SK-N-SH treated with all-trans-retinoic acid at 6 μM for 48 hours (cell line): ENCODE data around the gene ST3GAL3.

Experiments used
- ATAC-seq: fragments of 200-7000 bp; cut with Tn5 transposase; 3 replicates; pipeline ENCODE4 v1.9.1; 2020; ENCODE audit warnings: mild to moderate bottlenecking, moderate library complexity
- ARNTL ChIP-seq: fragments of 450-650 bp; formaldehyde crosslinking; IDR thresholded peaks from 2 replicates; pipeline ENCODE4 v1.5.0; 2020; ENCODE audit warnings: low read depth, mild to moderate bottlenecking, moderate library complexity, borderline replicate concordance
- BACH2 ChIP-seq: fragments of 250-450 bp; sonication (Bioruptor Pico); IDR thresholded peaks from 2 replicates; pipeline ENCODE4 v1.9.0; 2021; ENCODE audit warnings: mild to moderate bottlenecking, borderline replicate concordance
- ESRRG ChIP-seq: fragments of 250-450 bp; sonication (Bioruptor Pico); IDR thresholded peaks from 2 replicates; pipeline ENCODE4 v1.6.1; 2021; ENCODE audit warnings: mild to moderate bottlenecking
- ISL1 ChIP-seq: fragments of 250-450 bp; sonication (Bioruptor Pico); IDR thresholded peaks from 2 replicates; pipeline ENCODE4 v2.1.2; 2022; ENCODE audit warnings: mild to moderate bottlenecking, moderate library complexity
- OSR1 ChIP-seq: fragments of 250-450 bp; sonication (Bioruptor Pico); IDR thresholded peaks from 2 replicates; pipeline ENCODE4 v1.8.0; 2022; ENCODE audit warnings: moderate library complexity, mild to moderate bottlenecking, inconsistent platforms
- SNAI2 ChIP-seq: fragments of 250-450 bp; sonication (Bioruptor Pico); IDR thresholded peaks from 2 replicates; pipeline ENCODE4 v1.5.0; 2020; ENCODE audit warnings: mild to moderate bottlenecking, moderate library complexity
- ZC3H10 ChIP-seq: fragments of 250-450 bp; sonication (Bioruptor Pico); IDR thresholded peaks from 2 replicates; pipeline ENCODE4 v1.5.1; 2021; ENCODE audit warnings: mild to moderate bottlenecking, moderate library complexity
- ZFP3 ChIP-seq: fragments of 250-450 bp; sonication (Bioruptor Pico); IDR thresholded peaks from 2 replicates; pipeline ENCODE4 v1.5.0; 2020; ENCODE audit warnings: mild to moderate bottlenecking, moderate library complexity
- ZFP30 ChIP-seq: fragments of 450-650 bp; formaldehyde crosslinking; IDR thresholded peaks from 2 replicates; pipeline ENCODE4 v1.5.0; 2022; ENCODE audit warnings: mild to moderate bottlenecking, moderate library complexity
- ZNF565 ChIP-seq: fragments of 450-650 bp; formaldehyde crosslinking; conservative IDR thresholded peaks from 2 replicates; pipeline ENCODE4 v1.5.0; 2020; ENCODE audit warnings: low read depth, mild to moderate bottlenecking, moderate library complexity
- ZNF70 ChIP-seq: fragments of 450-650 bp; formaldehyde crosslinking; IDR thresholded peaks from 2 replicates; pipeline ENCODE4 v1.5.0; 2020; ENCODE audit warnings: mild to moderate bottlenecking, moderate library complexity
- ZNF8 ChIP-seq: fragments of 450-650 bp; formaldehyde crosslinking; IDR thresholded peaks from 2 replicates; pipeline ENCODE4 v1.5.0; 2020; ENCODE audit warnings: mild to moderate bottlenecking, moderate library complexity
- TF ChIP-seq, protein P1 (sequence below): fragments of 250-450 bp; sonication (Bioruptor Pico); IDR thresholded peaks from 2 replicates; pipeline ENCODE4 v1.8.0; 2020; ENCODE audit warnings: mild to moderate bottlenecking, moderate library complexity, borderline replicate concordance
- TF ChIP-seq, protein P2 (sequence below): fragments of 250-450 bp; sonication (Bioruptor Pico); IDR thresholded peaks from 2 replicates; pipeline ENCODE4 v1.8.0; 2021; ENCODE audit warnings: low read depth, mild to moderate bottlenecking, moderate library complexity, borderline replicate concordance
- TF ChIP-seq, protein P3 (sequence below): fragments of 250-450 bp; sonication (Bioruptor Pico); IDR thresholded peaks from 2 replicates; pipeline ENCODE4 v1.5.1; 2021; ENCODE audit warnings: mild to moderate bottlenecking, moderate library complexity
- TF ChIP-seq, protein P4 (sequence below): fragments of 250-450 bp; sonication (Bioruptor Pico); IDR thresholded peaks from 2 replicates; pipeline ENCODE4 v1.5.1; 2020; ENCODE audit warnings: low read depth, mild to moderate bottlenecking, moderate library complexity

ST3GAL3 gene

DNA sequence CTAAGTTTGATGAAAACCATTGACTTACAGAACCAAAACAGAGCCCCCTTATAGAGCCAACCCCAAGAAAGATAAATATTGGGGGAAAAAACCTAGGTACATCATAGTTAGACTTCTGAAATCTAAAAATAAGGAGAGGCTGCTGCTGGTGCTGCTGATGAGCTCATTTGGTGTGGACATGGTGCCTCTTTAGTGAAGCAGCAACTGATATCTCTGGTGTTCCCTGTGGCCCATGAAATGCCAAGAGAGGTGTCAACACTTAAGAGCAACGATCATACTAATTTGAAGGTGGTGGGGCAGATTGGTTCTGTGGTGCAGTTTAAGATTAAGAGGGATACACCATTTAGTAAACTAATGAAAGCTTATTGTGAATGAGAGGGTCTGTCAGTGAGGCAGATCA lies 35.9 kb downstream of the ST3GAL3 start:
- TF ChIP-seq ARNTL (CRISPR knock-in tag) (no peak), ZNF565 (no peak), ZC3H10 (CRISPR knock-in tag) (no peak)
- TF ChIP-seq, protein P1, sequence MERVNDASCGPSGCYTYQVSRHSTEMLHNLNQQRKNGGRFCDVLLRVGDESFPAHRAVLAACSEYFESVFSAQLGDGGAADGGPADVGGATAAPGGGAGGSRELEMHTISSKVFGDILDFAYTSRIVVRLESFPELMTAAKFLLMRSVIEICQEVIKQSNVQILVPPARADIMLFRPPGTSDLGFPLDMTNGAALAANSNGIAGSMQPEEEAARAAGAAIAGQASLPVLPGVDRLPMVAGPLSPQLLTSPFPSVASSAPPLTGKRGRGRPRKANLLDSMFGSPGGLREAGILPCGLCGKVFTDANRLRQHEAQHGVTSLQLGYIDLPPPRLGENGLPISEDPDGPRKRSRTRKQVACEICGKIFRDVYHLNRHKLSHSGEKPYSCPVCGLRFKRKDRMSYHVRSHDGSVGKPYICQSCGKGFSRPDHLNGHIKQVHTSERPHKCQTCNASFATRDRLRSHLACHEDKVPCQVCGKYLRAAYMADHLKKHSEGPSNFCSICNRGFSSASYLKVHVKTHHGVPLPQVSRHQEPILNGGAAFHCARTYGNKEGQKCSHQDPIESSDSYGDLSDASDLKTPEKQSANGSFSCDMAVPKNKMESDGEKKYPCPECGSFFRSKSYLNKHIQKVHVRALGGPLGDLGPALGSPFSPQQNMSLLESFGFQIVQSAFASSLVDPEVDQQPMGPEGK (CRISPR knock-in tag): no peak
- TF ChIP-seq, protein P2, sequence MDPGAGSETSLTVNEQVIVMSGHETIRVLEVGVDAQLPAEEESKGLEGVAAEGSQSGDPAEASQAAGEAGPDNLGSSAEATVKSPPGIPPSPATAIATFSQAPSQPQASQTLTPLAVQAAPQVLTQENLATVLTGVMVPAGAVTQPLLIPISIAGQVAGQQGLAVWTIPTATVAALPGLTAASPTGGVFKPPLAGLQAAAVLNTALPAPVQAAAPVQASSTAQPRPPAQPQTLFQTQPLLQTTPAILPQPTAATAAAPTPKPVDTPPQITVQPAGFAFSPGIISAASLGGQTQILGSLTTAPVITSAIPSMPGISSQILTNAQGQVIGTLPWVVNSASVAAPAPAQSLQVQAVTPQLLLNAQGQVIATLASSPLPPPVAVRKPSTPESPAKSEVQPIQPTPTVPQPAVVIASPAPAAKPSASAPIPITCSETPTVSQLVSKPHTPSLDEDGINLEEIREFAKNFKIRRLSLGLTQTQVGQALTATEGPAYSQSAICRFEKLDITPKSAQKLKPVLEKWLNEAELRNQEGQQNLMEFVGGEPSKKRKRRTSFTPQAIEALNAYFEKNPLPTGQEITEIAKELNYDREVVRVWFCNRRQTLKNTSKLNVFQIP (CRISPR knock-in tag): no peak
- TF ChIP-seq, all 23 proteins: peak for 0
- no peak for ATAC-seq

DNA sequence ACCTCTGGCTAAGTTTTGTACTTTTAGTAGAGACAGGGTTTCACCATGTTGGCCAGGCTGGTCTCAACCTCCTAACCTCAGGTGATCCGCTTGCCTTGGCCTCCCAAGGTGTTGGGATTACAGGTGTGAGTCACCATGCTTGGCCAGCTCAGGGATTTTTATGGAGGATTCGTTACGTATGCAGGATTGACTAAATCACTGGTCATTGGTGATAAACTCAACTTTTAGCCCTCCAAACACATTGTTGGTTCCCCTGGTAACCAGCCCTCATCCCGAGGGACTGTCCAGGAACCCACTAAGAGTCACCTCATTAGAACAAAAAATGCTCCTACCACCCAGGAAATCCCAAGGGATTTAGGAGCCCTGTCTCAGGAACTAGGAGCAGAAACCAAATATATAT lies 40.4 kb downstream of the ST3GAL3 start:
- ATAC-seq: no peak

DNA sequence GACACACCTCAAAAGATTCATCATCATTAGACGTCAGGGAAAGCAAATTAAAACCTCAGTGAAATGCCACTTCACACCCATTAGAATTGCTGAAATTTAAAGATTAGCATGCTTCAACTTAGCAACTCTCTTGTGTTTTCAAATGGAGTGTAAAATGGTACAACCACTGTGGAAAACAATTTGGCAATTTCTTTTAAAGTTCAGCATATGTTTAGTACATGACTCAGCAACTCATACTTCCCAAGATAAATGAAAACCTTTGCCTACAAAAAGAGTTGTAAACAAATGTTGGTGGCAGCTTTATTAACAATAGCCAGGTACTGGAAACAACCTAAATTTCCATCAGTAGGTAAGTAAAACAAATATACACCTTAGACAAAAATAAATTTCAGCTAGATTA lies 42.7 kb downstream of the ST3GAL3 start:
- TF ChIP-seq ISL1 (CRISPR knock-in tag): no peak
- no peak for ATAC-seq

More for the DNA sequence above, 40.4 kb downstream of the ST3GAL3 start:
- no peak for TF ChIP-seq ZNF8 (CRISPR knock-in tag)
- TF ChIP-seq SNAI2 (CRISPR knock-in tag): no peak
- TF ChIP-seq ZNF565: no peak
- TF ChIP-seq, protein P2 (CRISPR knock-in tag): no peak
- no peak for TF ChIP-seq BACH2
- TF ChIP-seq ZC3H10 (CRISPR knock-in tag): no peak
- no peak for TF ChIP-seq ESRRG
- TF ChIP-seq ZFP3 (CRISPR knock-in tag): no peak
- TF ChIP-seq ISL1 (CRISPR knock-in tag): no peak
- TF ChIP-seq, protein P3, sequence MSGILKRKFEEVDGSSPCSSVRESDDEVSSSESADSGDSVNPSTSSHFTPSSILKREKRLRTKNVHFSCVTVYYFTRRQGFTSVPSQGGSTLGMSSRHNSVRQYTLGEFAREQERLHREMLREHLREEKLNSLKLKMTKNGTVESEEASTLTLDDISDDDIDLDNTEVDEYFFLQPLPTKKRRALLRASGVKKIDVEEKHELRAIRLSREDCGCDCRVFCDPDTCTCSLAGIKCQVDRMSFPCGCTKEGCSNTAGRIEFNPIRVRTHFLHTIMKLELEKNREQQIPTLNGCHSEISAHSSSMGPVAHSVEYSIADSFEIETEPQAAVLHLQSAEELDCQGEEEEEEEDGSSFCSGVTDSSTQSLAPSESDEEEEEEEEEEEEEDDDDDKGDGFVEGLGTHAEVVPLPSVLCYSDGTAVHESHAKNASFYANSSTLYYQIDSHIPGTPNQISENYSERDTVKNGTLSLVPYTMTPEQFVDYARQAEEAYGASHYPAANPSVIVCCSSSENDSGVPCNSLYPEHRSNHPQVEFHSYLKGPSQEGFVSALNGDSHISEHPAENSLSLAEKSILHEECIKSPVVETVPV (CRISPR knock-in tag): no peak
- no peak for TF ChIP-seq ZFP30 (CRISPR knock-in tag)
- TF ChIP-seq ZNF70: no peak
- TF ChIP-seq OSR1 (CRISPR knock-in tag): no peak

DNA sequence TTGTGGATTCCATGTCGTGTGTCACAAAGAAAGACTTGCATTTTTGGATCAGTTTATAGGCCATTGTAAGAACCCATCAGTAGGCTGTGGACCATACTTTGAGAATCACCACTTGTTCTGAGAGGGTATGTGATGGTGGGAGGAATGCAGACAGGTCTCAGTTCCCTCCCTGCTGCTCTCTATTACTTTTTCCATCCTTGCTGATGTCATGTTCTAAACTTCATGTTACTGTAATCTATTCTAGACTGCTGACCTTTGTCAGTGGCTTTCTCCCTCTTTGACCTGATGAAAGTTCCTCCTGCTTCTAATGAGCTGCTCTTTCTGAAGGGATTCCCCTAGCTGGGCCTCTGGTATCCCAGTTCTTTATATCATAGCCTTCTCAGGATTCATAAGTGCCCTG lies 46.1 kb downstream of the ST3GAL3 start:
- no peak for ATAC-seq
- TF ChIP-seq, protein P3 (CRISPR knock-in tag): no peak
- TF ChIP-seq, protein P2 (CRISPR knock-in tag): no peak
- TF ChIP-seq, all 23 proteins: peak for 0

DNA sequence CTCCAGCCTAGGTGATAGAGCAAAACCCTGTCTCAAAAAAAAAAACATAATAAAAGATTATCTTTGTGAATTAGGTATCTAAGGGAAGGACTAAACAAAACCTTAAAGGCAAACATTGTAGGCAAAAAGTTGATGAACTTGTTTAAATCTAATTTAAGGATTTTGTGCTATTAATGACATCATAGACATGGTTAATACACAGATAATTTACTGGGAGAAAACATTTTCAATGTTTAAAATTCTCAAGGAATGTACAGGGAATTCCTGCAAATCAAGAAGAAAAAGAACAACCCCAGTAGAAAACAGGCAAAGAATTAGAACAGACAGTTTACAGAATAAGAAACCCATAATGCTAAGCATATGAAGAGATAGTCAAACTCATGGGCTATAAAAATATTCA lies 47.6 kb downstream of the ST3GAL3 start:
- ATAC-seq: no peak
- TF ChIP-seq, protein P2 (CRISPR knock-in tag): no peak
- no peak for TF ChIP-seq ZNF70
- no peak for TF ChIP-seq BACH2
- TF ChIP-seq, protein P3 (CRISPR knock-in tag): no peak
- TF ChIP-seq, protein P4, sequence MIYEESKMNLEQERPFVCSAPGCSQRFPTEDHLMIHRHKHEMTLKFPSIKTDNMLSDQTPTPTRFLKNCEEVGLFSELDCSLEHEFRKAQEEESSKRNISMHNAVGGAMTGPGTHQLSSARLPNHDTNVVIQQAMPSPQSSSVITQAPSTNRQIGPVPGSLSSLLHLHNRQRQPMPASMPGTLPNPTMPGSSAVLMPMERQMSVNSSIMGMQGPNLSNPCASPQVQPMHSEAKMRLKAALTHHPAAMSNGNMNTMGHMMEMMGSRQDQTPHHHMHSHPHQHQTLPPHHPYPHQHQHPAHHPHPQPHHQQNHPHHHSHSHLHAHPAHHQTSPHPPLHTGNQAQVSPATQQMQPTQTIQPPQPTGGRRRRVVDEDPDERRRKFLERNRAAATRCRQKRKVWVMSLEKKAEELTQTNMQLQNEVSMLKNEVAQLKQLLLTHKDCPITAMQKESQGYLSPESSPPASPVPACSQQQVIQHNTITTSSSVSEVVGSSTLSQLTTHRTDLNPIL (CRISPR knock-in tag): no peak
